Measurements from ENCODE around the gene GRK2. TPM values are rescaled to one million over a fixed set of nuclear protein-coding genes. Genes with fewer than 3 reads are reported as not detected.
A peak's percentile ranks its signal among the peaks of the same experiment; 100 is the strongest.

GRK2 gene
- total and polyA plus RNA-seq, 7 donors = 32.1 to 152 (median 48.2) TPM

- no peaks in the 10 kb centered on the region for H3K9me3 ChIP-seq
- DNase-seq = peak; percentile 67
- TF ChIP-seq POLR2A (IDR thresholded peaks at IDR 0.05) (no peak), CTCF (IDR thresholded peaks at IDR 0.05) (no peak), EP300 (IDR thresholded peaks at IDR 0.05) (no peak), POLR2AphosphoS5 (IDR thresholded peaks at IDR 0.05) (no peak)
- 88 to 92% methylated on average over 28 of the region's 28 CpGs for WGBS, 2 donors
- peaks cover 16 to 51% (median 30%) of the 10 kb centered on the region in 4 donors for H3K36me3 ChIP-seq
- peaks cover 0 to 31% (median 24%) of the 10 kb centered on the region in 4 donors for H3K4me1 ChIP-seq
- intact Hi-C loops (cut with DNase I) = no loop called here
- H3K27ac ChIP-seq = no peak overlapping the region
- H3K27me3 ChIP-seq = no peaks in the 10 kb centered on the region
- H3K4me3 ChIP-seq = no peak overlapping the region
Observed at GRCh38 chr11:67301313-67301921, 35.1 kb downstream of the GRK2 start.

DNA sequence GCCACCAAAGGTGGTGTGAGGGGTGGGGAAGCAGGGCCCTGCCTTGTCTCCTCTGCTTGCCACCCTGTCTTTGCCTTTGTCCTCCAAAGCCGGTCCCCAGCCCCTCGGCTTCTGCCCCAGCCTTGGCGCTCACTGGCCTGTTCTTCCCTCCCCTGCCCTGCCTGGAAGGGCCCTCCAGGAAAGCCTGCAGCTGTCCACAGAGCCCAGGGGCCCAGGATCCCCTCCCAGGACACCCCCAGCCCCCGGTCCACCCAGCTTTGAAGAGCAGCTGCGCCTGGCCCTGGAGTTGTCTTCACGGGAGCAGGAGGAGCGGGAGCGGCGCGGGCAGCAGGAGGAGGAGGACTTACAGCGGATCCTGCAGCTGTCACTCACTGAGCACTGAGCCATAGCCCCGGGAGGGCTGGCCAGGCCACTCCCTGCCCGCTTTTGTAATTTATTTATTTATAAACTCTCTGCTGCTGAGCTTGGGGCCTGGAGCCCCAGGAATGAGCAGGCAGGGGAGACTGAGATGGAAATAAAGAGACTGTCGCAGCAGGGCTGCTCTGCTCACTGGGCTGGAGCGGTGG, 35.8 kb downstream of the GRK2 start:
- Histone ChIP-seq H3K4me3 (peak overlapping the region in 1 of 4 donors; percentile 95), H3K9me3 (no peaks in the 10 kb centered on the region), H3K4me1 (peaks cover 0 to 31% (median 24%) of the 10 kb centered on the region in 4 donors), H3K27me3 (no peaks in the 10 kb centered on the region), H3K36me3 (peaks cover 12 to 46% (median 28%) of the 10 kb centered on the region in 4 donors), H3K27ac (peak overlapping the region in 3 of 4 donors; percentile 71 to 77 (median 76))
- TF ChIP-seq POLR2A (IDR thresholded peaks at IDR 0.05) (peak in 1 of 2 donors; percentile 47), EP300 (IDR thresholded peaks at IDR 0.05) (no peak), CTCF (IDR thresholded peaks at IDR 0.05) (no peak), POLR2AphosphoS5 (IDR thresholded peaks at IDR 0.05) (no peak)
- DNase-seq = peak; percentile 68
- intact Hi-C loops (cut with DNase I) = no loop called here
- WGBS, 2 donors = 16 to 59% methylated on average over 15 of the region's 15 CpGs

DNA sequence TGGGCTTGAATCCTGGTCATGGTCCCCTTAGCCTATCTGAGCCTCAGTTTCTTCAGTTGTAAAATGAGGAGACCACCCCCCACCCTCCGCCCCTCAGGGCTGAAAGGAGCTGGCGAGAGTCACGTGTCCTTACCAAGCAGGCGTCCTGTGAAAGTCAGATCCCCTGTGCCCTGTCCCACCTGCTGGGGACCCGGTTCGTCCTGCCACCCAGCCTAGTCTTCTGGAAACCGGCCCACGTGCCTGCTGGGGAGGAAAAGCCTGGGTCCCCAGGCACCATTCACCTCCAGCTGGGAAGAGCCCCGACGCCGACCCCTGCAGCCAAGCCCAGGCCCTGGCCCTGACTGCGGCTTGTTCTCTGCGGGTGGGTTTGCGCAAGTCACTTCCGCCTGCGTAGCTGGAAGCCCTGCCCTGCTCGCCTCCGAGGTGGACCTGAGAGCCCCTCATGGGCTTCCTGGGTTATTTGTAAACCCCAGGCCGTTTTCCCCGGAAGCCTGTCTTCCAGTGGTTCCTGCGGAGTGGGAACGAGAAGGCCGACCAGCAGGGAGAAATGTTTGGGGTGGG, 36.4 kb downstream of the GRK2 start:
- H3K27me3 ChIP-seq = no peaks in the 10 kb centered on the region
- TF ChIP-seq EP300 (IDR thresholded peaks at IDR 0.05) = no peak
- no peak for TF ChIP-seq POLR2A (IDR thresholded peaks at IDR 0.05)
- no peak for TF ChIP-seq CTCF (IDR thresholded peaks at IDR 0.05)
- no peak for TF ChIP-seq POLR2AphosphoS5 (IDR thresholded peaks at IDR 0.05)
- peak; percentile 80 for DNase-seq
- peaks cover 0 to 31% (median 24%) of the 10 kb centered on the region in 4 donors for H3K4me1 ChIP-seq
- H3K4me3 ChIP-seq = peak overlapping the region; percentile 54 to 98 (median 78)
- no peaks in the 10 kb centered on the region for H3K9me3 ChIP-seq
- intact Hi-C loops (cut with DNase I) = no loop called here
- WGBS, 2 donors = 5 to 28% methylated on average over 23 of the region's 23 CpGs
- peak overlapping the region; percentile 69 to 77 (median 74) for H3K27ac ChIP-seq
- H3K36me3 ChIP-seq = peaks cover 12 to 46% (median 28%) of the 10 kb centered on the region in 4 donors

GRCh38 chr11:67303132-67303834, 37.0 kb downstream of the GRK2 start, which contains the start of gene SSH3:
TSS of gene SSH3 (plus strand) at chr11:67303530. CDS start at chr11:67303626, 96 bp downstream.
- Histone ChIP-seq H3K4me1 (peaks cover 0 to 31% (median 24%) of the 10 kb centered on the region in 4 donors), H3K27ac (peak within 1 kb of the TSS; percentile 69 to 77 (median 74)), H3K9me3 (no peaks in the 10 kb centered on the region), H3K27me3 (no peaks in the 10 kb centered on the region), H3K4me3 (peak within 1 kb of the TSS; percentile 54 to 98 (median 78)), H3K36me3 (peaks cover 12 to 44% (median 29%) of the 10 kb centered on the region in 4 donors)
- WGBS, 2 donors = 1 to 9% methylated on average over 65 of the region's 65 CpGs
- peak; percentile 84 for DNase-seq
- no peak for TF ChIP-seq CTCF (IDR thresholded peaks at IDR 0.05)
- no peak for TF ChIP-seq EP300 (IDR thresholded peaks at IDR 0.05)
- peak in 3 of 4 donors; percentile 28 to 73 (median 71) for TF ChIP-seq POLR2AphosphoS5 (IDR thresholded peaks at IDR 0.05)
- TF ChIP-seq POLR2A (IDR thresholded peaks at IDR 0.05) = peak in 1 of 2 donors; percentile 41
- intact Hi-C loops (cut with DNase I) = no loop called here
